ENCODE data around the gene CLDN10.

The CLDN10 gene

DNA sequence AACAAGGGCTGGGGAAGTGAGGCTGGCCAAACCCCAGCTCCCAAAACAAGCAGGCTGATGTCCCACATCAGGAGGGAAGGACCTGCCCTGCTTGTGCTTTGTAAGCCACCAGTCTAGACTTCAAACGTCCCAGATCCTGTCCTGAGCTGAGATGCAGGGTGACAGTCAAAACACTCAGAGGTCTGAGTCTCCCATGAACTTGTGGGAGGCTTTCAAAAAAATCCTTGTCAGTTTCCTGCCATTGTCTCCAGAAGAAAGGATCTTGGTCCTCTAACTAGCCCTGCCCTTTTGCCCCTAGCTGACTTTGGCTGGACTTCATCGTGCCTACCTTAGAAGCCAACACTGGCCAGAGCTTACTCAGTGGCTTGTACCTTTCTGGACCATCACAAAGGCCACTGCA, 48.7 kb downstream of the CLDN10 start:
- no peak for DNase-seq

DNA sequence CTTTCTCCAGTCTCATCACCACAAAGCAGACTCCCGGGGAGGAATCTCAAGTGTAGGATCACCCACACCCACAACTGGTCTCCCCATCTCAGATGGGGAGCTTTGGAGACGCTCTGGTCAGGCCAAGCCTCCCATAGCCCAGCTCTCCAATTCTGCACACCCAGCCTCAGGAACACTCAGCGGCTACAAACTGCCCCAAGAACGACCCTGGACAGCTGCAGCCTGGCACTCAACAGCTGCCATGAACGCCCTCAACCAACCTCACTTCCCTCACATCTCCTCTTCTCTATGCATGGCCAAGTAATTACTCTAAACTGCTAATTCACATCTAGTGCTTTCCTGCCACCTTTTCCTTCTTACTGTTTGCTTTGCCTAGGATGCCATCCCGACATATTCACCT, 49.4 kb downstream of the CLDN10 start:
- Histone ChIP-seq H3K4me3 (ENCODE audit: low read depth, low read length) (no peak overlapping the region), H3K27me3 (ENCODE audit: insufficient read depth, low read depth, severe bottlenecking) (no peaks in the 10 kb centered on the region), H3K27ac (no peak overlapping the region), H3K36me3 (peaks cover 82% of the 10 kb centered on the region), H3K9me3 (ENCODE audit: severe bottlenecking) (no peaks in the 10 kb centered on the region)
- TF ChIP-seq, protein P1, sequence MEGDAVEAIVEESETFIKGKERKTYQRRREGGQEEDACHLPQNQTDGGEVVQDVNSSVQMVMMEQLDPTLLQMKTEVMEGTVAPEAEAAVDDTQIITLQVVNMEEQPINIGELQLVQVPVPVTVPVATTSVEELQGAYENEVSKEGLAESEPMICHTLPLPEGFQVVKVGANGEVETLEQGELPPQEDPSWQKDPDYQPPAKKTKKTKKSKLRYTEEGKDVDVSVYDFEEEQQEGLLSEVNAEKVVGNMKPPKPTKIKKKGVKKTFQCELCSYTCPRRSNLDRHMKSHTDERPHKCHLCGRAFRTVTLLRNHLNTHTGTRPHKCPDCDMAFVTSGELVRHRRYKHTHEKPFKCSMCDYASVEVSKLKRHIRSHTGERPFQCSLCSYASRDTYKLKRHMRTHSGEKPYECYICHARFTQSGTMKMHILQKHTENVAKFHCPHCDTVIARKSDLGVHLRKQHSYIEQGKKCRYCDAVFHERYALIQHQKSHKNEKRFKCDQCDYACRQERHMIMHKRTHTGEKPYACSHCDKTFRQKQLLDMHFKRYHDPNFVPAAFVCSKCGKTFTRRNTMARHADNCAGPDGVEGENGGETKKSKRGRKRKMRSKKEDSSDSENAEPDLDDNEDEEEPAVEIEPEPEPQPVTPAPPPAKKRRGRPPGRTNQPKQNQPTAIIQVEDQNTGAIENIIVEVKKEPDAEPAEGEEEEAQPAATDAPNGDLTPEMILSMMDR (IDR thresholded peaks at IDR 0.05; ENCODE audit: low read depth, low read length), result no peak
- DNase-seq, result no peak

More for the DNA sequence above, 48.7 kb downstream of the CLDN10 start:
- Histone ChIP-seq H3K27me3 (ENCODE audit: insufficient read depth, low read depth, severe bottlenecking) (no peaks in the 10 kb centered on the region), H3K36me3 (peaks cover 77% of the 10 kb centered on the region), H3K27ac (no peak overlapping the region), H3K9me3 (ENCODE audit: severe bottlenecking) (no peaks in the 10 kb centered on the region), H3K4me3 (ENCODE audit: low read depth, low read length) (no peak overlapping the region)
- TF ChIP-seq, protein P1 (IDR thresholded peaks at IDR 0.05; ENCODE audit: low read depth, low read length), result no peak

DNA sequence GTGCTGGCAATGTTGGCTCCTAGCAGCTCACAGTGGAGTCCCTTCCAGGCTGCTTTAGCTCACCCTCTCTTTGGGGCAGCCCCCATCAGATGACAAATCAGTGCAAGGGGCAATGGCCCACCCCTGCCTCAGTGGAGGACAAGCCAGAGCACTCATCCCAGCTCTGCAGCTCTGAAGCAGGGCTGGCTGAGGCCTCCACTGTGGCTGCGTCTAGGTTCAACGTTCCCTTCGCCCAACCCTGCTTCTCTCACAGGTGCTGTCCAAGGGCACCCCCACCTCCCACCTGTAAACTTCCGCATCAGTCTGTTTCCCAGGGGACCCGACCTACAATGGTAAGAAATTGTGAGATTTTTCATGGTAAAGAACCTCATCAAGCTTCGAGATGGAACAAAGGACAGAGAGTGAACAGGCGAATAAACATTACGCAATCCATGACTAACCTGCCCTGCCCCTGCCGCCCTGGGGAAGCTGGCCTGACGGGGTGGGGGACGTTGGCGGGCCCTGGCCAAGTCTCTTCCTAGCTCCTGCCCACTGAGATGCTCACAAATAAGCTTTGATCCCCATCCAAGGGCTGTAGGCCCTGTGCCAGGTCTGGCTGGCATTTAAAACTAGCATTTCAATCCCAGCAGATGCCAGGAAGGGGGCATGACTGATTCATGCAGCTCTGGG, 51.5 kb downstream of the CLDN10 start:
- no peaks in the 10 kb centered on the region for H3K27me3 ChIP-seq (ENCODE audit: insufficient read depth, low read depth, severe bottlenecking)
- no peaks in the 10 kb centered on the region for H3K9me3 ChIP-seq (ENCODE audit: severe bottlenecking)
- H3K27ac ChIP-seq, result no peak overlapping the region
- TF ChIP-seq, protein P1 (IDR thresholded peaks at IDR 0.05; ENCODE audit: low read depth, low read length), result no peak
- no peak overlapping the region for H3K4me3 ChIP-seq (ENCODE audit: low read depth, low read length)
- peaks cover 89% of the 10 kb centered on the region for H3K36me3 ChIP-seq
- no peak for DNase-seq

DNA sequence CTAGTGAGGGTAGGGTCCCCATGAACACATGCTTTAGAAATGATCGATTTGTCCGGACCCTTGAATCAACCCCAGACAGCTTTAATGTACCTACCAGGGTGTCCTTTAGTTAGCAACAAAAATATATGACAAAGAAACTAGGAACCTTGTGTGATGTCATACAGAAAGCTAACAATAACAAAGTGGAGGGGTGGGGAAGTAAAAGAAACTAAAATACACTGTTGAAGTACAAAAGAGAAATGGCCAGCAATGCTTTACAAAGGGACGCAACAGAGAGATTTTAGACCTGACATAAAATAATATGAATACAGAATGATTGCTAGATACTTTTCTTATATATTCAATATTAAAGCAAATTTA, 52.0 kb downstream of the CLDN10 start:
- H3K27ac ChIP-seq, result no peak overlapping the region
- peaks cover 85% of the 10 kb centered on the region for H3K36me3 ChIP-seq
- no peak overlapping the region for H3K4me3 ChIP-seq (ENCODE audit: low read depth, low read length)
- no peak for DNase-seq
- H3K27me3 ChIP-seq (ENCODE audit: insufficient read depth, low read depth, severe bottlenecking), result no peaks in the 10 kb centered on the region
- no peaks in the 10 kb centered on the region for H3K9me3 ChIP-seq (ENCODE audit: severe bottlenecking)
- TF ChIP-seq, protein P1 (IDR thresholded peaks at IDR 0.05; ENCODE audit: low read depth, low read length), result no peak

DNA sequence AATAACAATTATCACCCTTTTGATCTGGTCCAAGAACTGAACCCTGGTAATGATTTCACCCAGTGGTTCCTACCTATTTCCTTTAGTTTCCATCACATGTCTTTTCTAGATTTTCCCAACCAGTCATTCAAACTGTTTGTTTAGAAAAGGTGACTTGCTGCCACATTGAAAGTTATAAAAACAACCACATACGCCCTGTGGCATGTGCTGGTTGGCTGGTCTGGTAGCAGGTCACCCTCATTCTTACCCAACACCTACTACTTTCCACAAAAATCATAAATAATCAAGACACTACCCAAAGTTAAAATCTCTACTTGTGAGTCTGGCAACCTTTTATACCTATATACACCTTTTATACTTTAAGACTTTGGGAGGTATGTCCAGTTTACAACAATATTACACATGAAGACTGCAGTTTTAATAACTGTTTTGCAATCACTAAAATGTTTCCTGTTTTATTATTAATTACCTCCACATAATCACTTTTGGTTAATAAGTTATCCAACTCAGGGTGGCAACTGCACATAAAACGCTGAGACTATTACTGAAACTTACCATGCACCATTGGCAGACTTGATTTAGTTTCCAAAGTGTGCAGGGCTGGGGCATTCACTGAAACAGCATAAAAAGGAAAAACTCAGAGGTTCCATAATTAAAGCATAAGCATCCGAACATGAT, 53.1 kb downstream of the CLDN10 start:
- H3K4me3 ChIP-seq (ENCODE audit: low read depth, low read length), result no peak overlapping the region
- no peaks in the 10 kb centered on the region for H3K27me3 ChIP-seq (ENCODE audit: insufficient read depth, low read depth, severe bottlenecking)
- peaks cover 85% of the 10 kb centered on the region for H3K36me3 ChIP-seq
- DNase-seq, result no peak
- TF ChIP-seq, protein P1 (IDR thresholded peaks at IDR 0.05; ENCODE audit: low read depth, low read length), result no peak
- no peak overlapping the region for H3K27ac ChIP-seq
- H3K9me3 ChIP-seq (ENCODE audit: severe bottlenecking), result no peaks in the 10 kb centered on the region

All from WERI-Rb-1 (cell line).